GM18508 (cell line): ENCODE results near the gene SLC25A41.

Source experiments
- ATAC-seq: cut with Tn5 transposase; IDR thresholded peaks from one replicate; pipeline ENCODE4 v1.9.1; 2021; ENCODE audit warnings: moderate number of reproducible peaks; ENCODE audit not compliant: insufficient read depth, unreplicated experiment

Gene SLC25A41

DNA sequence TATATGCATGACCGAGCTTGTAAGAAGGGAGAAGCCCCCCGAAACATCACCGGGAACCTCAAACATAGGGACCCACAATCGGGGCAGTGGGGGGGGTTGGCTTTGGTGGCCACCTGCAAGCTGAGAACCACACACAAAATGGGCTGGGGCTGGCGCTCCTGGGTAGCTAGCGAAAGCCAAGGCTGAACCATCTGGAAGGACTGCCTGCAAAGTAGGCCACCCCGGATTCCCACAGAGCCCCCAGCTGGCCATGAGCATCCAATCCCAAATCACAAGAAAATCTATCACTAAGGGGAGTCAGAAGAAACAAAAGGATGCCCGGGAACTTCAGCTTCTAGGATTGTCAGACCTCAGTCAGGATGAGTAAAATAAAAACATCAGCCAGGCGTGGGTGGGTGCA lies 55.1 kb downstream of the SLC25A41 start:
- no peak for ATAC-seq

DNA sequence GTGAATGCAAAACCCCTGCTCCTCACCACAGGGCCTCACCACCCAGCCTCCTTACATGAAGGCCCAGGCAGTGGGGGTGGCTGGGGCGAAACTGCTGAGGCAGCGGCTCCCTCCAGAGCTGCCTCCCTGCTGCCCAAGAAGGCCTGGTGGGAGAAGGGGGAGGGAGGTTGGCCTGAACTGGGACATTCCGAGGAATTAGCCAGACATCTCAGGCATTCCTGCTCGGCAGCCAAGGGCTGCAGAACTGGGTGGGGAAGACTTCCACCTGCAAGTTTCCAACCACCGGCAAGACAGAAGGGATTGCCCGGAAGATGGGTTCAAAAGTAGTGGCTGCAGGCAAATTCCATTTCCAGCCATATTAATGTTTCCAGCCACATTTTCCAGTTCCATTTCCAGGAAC lies 55.5 kb downstream of the SLC25A41 start:
- ATAC-seq, result no peak

DNA sequence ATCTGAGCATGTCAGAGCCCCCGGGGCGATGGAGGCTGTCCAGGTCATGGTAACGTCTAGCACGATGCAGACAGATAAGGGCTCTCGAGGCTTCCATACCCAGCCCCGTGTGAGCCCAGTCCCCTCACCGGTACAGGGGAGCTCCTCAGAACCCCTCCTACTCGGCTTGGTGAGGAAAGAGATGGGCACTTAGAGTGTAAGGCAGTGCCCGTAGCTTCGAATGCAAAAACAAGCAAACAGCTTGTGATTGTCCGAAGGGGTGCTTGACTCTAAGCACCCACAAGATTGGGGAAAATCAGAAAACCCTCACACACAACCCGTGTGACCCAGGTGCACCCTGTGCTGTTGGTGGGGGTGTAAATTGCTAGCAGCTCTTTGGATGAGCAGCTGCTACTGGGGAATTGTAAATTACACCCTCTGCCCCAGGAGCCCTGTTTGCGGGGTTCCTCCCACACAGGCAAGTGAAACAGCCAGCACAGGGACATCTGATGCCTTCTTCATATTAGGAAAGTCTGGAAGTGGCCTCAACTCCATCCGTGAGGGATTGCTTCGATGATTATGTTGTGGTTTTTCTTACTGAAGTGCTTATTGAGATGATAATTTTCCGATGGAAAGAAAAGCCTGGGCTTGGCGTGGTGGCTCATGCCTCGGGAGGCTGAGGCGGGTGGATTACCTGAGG lies 56.9 kb downstream of the SLC25A41 start:
- no peak for ATAC-seq
